NOMO-1 treated with DMSO at 0.1 percent for 48 hours (cell line): ENCODE measurements around the gene CDADC1.

Source experiments
- DNase-seq: peaks from one replicate; lab custom pipeline; 2025; ENCODE audit not compliant: unreplicated experiment; lab: John Stamatoyannopoulos, UW

Gene CDADC1

GRCh38 chr13:49247643-49248621 lies at the start of gene CDADC1:
Gene CDADC1 (plus strand): TSS chr13:49247925. CDS start chr13:49248038, 113 bp downstream.
- peak; percentile 95 for DNase-seq

GRCh38 chr13:49206641-49207040 lies 41.1 kb upstream of the CDADC1 start:
- DNase-seq: no peak

GRCh38 chr13:49208619-49209018 lies 39.1 kb upstream of the CDADC1 start:
- no peak for DNase-seq

- no peak for DNase-seq
Observed at GRCh38 chr13:49210114-49210513, 37.6 kb upstream of the CDADC1 start.

- DNase-seq: no peak
Observed at GRCh38 chr13:49210669-49211068, 37.1 kb upstream of the CDADC1 start.

- DNase-seq: no peak
Observed at GRCh38 chr13:49213539-49213938, 34.2 kb upstream of the CDADC1 start.

GRCh38 chr13:49213997-49214916 lies 33.5 kb upstream of the CDADC1 start:
- no peak for DNase-seq

- peak; percentile 91 for DNase-seq
Observed at GRCh38 chr13:49214917-49215376, 32.8 kb upstream of the CDADC1 start.

- no peak for DNase-seq
Observed at GRCh38 chr13:49216334-49216733, 31.4 kb upstream of the CDADC1 start.

GRCh38 chr13:49217962-49218492 lies 29.7 kb upstream of the CDADC1 start:
- no peak for DNase-seq

GRCh38 chr13:49218493-49219051 lies 29.2 kb upstream of the CDADC1 start:
- no peak for DNase-seq

- DNase-seq: no peak
Observed at GRCh38 chr13:49219647-49220035, 28.1 kb upstream of the CDADC1 start.

- no peak for DNase-seq
Observed at GRCh38 chr13:49220036-49220855, 27.5 kb upstream of the CDADC1 start, which contains the start of gene MLNR. Gene MLNR (plus strand): TSS chr13:49220338. CDS start chr13:49220338, 0 bp downstream.

- DNase-seq: no peak
Observed at GRCh38 chr13:49220856-49221589, 26.7 kb upstream of the CDADC1 start.

- no peak for DNase-seq
Observed at GRCh38 chr13:49221590-49221965, 26.1 kb upstream of the CDADC1 start.

GRCh38 chr13:49225223-49226042 lies 22.3 kb upstream of the CDADC1 start:
- DNase-seq: peak; percentile 20

- no peak for DNase-seq
Observed at GRCh38 chr13:49226613-49227012, 21.1 kb upstream of the CDADC1 start.

GRCh38 chr13:49234741-49235140 lies 13.0 kb upstream of the CDADC1 start:
- no peak for DNase-seq
